Measurements from ENCODE around the gene ZNF33B.

DNA sequence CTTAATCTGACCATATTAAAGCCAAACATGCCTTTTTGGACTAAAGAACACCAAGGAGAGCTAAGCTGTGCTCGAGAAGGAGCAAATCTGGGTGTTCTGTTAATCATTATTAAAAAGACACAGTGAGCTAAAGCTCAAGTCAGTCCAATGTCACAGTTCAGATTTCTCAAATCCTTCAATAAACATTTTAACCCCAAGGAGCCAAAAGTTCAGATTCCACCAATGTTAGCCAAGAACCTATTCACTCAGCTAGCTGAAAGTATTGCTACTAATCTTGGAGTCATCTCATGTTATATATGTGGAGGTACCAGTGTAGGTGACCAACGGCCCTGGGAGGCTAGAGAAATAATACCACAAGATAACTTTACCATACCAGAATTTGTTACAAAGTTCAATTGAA lies 14.5 kb upstream of the ZNF33B start:
- no peak for TF ChIP-seq EZH2phosphoT487 (IDR thresholded peaks at IDR 0.05; ENCODE audit: borderline replicate concordance)
- TF ChIP-seq, protein P1, sequence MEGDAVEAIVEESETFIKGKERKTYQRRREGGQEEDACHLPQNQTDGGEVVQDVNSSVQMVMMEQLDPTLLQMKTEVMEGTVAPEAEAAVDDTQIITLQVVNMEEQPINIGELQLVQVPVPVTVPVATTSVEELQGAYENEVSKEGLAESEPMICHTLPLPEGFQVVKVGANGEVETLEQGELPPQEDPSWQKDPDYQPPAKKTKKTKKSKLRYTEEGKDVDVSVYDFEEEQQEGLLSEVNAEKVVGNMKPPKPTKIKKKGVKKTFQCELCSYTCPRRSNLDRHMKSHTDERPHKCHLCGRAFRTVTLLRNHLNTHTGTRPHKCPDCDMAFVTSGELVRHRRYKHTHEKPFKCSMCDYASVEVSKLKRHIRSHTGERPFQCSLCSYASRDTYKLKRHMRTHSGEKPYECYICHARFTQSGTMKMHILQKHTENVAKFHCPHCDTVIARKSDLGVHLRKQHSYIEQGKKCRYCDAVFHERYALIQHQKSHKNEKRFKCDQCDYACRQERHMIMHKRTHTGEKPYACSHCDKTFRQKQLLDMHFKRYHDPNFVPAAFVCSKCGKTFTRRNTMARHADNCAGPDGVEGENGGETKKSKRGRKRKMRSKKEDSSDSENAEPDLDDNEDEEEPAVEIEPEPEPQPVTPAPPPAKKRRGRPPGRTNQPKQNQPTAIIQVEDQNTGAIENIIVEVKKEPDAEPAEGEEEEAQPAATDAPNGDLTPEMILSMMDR (conservative IDR thresholded peaks at IDR 0.05; ENCODE audit: low read length), result no peak
